ENCODE measurements around the gene IRF4. TPM values are rescaled to one million over a fixed set of nuclear protein-coding genes. Genes with fewer than 3 reads are reported as not detected.

IRF4 gene
- total and polyA plus RNA-seq, 2 experiments from 2014 or later: 1.3 to 1.9 TPM

DNA sequence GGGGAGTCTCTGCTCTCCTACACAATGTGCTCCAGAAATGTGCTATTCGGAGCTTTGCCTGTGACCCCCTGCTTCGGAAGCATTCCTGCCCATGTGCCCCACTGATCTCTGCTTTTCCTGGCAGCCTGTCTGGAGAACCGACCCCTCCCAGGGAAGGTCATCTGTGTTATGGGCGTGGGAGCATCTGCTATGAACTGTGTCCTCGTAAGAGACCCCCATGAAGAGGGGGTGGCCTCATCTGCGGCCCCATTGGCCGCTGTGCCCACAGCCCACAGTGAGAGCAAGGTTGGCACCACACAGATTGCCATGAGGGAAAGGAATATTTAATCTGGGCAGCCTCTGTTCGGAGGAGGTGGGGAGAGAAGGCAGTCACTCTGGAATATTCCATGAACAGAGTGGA lies 32.7 kb upstream of the IRF4 start:
- Mint-ChIP-seq H3K27me3 (ENCODE audit: insufficient read depth, low read depth, poor library complexity) (peaks cover 16% of the 10 kb centered on the region), H3K36me3 (ENCODE audit: low read depth) (peaks cover 40% of the 10 kb centered on the region), H3K9me3 (peaks cover 99% of the 10 kb centered on the region), H3K4me1 (peaks cover 4% of the 10 kb centered on the region; the same call in 1 of the 3 replicates), H3K27ac (no peak overlapping the region; the same call in 1 of the 2 replicates), H3K4me3 (no peak overlapping the region)
- no peak for ATAC-seq
- H2AFZ ChIP-seq: no peak overlapping the region
- H3K4me3 ChIP-seq: no peak overlapping the region
- 0 out of 2 replicates have a peak, but pooled peaks cover 6% of the 10 kb centered on the region for H3K9me2 ChIP-seq (ENCODE audit: insufficient read depth)
- H3F3A ChIP-seq (replicated peaks; ENCODE audit: low read depth): no peaks in the 10 kb centered on the region
- TF ChIP-seq STAT1 (IDR thresholded peaks at IDR 0.05; ENCODE audit: unreplicated experiment) (no peak), EZH2 (IDR thresholded peaks at IDR 0.05; ENCODE audit: low read depth, unreplicated experiment) (no peak), ZNF114 (CRISPR knock-in tag; IDR thresholded peaks at IDR 0.05) (no peak), ZNF331 (CRISPR knock-in tag; IDR thresholded peaks at IDR 0.05; ENCODE audit: low read depth) (no peak), CREB1 (CRISPR knock-in tag; IDR thresholded peaks at IDR 0.05; ENCODE audit: low read depth) (no peak), POLR2AphosphoS5 (IDR thresholded peaks at IDR 0.05; ENCODE audit: low read depth) (no peak), JUNB (IDR thresholded peaks at IDR 0.05; ENCODE audit: unreplicated experiment) (no peak), NANOG (IDR thresholded peaks at IDR 0.05; ENCODE audit: borderline replicate concordance) (no peak), EZH2phosphoT487 (IDR thresholded peaks at IDR 0.05; ENCODE audit: unreplicated experiment) (no peak)
- TF ChIP-seq, protein P1, sequence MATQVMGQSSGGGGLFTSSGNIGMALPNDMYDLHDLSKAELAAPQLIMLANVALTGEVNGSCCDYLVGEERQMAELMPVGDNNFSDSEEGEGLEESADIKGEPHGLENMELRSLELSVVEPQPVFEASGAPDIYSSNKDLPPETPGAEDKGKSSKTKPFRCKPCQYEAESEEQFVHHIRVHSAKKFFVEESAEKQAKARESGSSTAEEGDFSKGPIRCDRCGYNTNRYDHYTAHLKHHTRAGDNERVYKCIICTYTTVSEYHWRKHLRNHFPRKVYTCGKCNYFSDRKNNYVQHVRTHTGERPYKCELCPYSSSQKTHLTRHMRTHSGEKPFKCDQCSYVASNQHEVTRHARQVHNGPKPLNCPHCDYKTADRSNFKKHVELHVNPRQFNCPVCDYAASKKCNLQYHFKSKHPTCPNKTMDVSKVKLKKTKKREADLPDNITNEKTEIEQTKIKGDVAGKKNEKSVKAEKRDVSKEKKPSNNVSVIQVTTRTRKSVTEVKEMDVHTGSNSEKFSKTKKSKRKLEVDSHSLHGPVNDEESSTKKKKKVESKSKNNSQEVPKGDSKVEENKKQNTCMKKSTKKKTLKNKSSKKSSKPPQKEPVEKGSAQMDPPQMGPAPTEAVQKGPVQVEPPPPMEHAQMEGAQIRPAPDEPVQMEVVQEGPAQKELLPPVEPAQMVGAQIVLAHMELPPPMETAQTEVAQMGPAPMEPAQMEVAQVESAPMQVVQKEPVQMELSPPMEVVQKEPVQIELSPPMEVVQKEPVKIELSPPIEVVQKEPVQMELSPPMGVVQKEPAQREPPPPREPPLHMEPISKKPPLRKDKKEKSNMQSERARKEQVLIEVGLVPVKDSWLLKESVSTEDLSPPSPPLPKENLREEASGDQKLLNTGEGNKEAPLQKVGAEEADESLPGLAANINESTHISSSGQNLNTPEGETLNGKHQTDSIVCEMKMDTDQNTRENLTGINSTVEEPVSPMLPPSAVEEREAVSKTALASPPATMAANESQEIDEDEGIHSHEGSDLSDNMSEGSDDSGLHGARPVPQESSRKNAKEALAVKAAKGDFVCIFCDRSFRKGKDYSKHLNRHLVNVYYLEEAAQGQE (IDR thresholded peaks at IDR 0.05; ENCODE audit: unreplicated experiment): no peak
- TF ChIP-seq, protein P2, sequence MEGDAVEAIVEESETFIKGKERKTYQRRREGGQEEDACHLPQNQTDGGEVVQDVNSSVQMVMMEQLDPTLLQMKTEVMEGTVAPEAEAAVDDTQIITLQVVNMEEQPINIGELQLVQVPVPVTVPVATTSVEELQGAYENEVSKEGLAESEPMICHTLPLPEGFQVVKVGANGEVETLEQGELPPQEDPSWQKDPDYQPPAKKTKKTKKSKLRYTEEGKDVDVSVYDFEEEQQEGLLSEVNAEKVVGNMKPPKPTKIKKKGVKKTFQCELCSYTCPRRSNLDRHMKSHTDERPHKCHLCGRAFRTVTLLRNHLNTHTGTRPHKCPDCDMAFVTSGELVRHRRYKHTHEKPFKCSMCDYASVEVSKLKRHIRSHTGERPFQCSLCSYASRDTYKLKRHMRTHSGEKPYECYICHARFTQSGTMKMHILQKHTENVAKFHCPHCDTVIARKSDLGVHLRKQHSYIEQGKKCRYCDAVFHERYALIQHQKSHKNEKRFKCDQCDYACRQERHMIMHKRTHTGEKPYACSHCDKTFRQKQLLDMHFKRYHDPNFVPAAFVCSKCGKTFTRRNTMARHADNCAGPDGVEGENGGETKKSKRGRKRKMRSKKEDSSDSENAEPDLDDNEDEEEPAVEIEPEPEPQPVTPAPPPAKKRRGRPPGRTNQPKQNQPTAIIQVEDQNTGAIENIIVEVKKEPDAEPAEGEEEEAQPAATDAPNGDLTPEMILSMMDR (conservative IDR thresholded peaks at IDR 0.05; ENCODE audit: low read depth in 2 of 2): no peak
- TF ChIP-seq, protein P3, sequence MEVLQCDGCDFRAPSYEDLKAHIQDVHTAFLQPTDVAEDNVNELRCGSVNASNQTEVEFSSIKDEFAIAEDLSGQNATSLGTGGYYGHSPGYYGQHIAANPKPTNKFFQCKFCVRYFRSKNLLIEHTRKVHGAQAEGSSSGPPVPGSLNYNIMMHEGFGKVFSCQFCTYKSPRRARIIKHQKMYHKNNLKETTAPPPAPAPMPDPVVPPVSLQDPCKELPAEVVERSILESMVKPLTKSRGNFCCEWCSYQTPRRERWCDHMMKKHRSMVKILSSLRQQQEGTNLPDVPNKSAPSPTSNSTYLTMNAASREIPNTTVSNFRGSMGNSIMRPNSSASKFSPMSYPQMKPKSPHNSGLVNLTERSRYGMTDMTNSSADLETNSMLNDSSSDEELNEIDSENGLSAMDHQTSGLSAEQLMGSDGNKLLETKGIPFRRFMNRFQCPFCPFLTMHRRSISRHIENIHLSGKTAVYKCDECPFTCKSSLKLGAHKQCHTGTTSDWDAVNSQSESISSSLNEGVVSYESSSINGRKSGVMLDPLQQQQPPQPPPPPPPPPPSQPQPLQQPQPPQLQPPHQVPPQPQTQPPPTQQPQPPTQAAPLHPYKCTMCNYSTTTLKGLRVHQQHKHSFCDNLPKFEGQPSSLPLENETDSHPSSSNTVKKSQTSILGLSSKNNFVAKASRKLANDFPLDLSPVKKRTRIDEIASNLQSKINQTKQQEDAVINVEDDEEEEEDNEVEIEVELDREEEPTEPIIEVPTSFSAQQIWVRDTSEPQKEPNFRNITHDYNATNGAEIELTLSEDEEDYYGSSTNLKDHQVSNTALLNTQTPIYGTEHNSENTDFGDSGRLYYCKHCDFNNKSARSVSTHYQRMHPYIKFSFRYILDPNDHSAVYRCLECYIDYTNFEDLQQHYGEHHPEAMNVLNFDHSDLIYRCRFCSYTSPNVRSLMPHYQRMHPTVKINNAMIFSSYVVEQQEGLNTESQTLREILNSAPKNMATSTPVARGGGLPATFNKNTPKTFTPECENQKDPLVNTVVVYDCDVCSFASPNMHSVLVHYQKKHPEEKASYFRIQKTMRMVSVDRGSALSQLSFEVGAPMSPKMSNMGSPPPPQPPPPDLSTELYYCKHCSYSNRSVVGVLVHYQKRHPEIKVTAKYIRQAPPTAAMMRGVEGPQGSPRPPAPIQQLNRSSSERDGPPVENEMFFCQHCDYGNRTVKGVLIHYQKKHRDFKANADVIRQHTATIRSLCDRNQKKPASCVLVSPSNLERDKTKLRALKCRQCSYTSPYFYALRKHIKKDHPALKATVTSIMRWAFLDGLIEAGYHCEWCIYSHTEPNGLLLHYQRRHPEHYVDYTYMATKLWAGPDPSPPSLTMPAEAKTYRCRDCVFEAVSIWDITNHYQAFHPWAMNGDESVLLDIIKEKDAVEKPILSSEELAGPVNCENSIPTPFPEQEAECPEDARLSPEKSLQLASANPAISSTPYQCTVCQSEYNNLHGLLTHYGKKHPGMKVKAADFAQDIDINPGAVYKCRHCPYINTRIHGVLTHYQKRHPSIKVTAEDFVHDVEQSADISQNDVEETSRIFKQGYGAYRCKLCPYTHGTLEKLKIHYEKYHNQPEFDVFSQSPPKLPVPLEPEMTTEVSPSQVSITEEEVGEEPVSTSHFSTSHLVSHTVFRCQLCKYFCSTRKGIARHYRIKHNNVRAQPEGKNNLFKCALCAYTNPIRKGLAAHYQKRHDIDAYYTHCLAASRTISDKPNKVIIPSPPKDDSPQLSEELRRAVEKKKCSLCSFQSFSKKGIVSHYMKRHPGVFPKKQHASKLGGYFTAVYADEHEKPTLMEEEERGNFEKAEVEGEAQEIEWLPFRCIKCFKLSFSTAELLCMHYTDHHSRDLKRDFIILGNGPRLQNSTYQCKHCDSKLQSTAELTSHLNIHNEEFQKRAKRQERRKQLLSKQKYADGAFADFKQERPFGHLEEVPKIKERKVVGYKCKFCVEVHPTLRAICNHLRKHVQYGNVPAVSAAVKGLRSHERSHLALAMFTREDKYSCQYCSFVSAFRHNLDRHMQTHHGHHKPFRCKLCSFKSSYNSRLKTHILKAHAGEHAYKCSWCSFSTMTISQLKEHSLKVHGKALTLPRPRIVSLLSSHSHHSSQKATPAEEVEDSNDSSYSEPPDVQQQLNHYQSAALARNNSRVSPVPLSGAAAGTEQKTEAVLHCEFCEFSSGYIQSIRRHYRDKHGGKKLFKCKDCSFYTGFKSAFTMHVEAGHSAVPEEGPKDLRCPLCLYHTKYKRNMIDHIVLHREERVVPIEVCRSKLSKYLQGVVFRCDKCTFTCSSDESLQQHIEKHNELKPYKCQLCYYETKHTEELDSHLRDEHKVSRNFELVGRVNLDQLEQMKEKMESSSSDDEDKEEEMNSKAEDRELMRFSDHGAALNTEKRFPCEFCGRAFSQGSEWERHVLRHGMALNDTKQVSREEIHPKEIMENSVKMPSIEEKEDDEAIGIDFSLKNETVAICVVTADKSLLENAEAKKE (CRISPR knock-in tag; IDR thresholded peaks at IDR 0.05): no peak
- TF ChIP-seq, protein P4, sequence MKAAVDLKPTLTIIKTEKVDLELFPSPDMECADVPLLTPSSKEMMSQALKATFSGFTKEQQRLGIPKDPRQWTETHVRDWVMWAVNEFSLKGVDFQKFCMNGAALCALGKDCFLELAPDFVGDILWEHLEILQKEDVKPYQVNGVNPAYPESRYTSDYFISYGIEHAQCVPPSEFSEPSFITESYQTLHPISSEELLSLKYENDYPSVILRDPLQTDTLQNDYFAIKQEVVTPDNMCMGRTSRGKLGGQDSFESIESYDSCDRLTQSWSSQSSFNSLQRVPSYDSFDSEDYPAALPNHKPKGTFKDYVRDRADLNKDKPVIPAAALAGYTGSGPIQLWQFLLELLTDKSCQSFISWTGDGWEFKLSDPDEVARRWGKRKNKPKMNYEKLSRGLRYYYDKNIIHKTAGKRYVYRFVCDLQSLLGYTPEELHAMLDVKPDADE (IDR thresholded peaks at IDR 0.05): no peak
- H3K4me1 ChIP-seq (ENCODE audit: insufficient read depth): no peaks in the 10 kb centered on the region
- H3K36me3 ChIP-seq (ENCODE audit: insufficient read depth): peaks cover 15% of the 10 kb centered on the region
- H3K27ac ChIP-seq (ENCODE audit: low read depth): no peak overlapping the region
- no peaks in the 10 kb centered on the region for H3K79me2 ChIP-seq (replicated peaks; ENCODE audit: insufficient read depth)
- H3K4me2 ChIP-seq: no peak overlapping the region
- no peak for DNase-seq (ENCODE audit: low spot score)
- H4K20me1 ChIP-seq (replicated peaks; ENCODE audit: insufficient read depth): no peaks in the 10 kb centered on the region; the same call in 1 of the 2 replicates
- no peaks in the 10 kb centered on the region for H3K27me3 ChIP-seq (ENCODE audit: insufficient read depth)

All from GM23338 (cell line).